GM21737 (cell line): ENCODE data around the gene STARD10.

Experiments used
- ATAC-seq: cut with Tn5 transposase; IDR thresholded peaks from one replicate; pipeline ENCODE4 v1.9.1; 2021; ENCODE audit warnings: mild to moderate bottlenecking, moderate library complexity; ENCODE audit not compliant: unreplicated experiment

The STARD10 gene

GRCh38 chr11:72750086-72750485 lies 43.8 kb downstream of the STARD10 start:
- no peak for ATAC-seq

- no peak for ATAC-seq
Measured at GRCh38 chr11:72747289-72747855, 46.5 kb downstream of the STARD10 start.

GRCh38 chr11:72746821-72747220 lies 47.0 kb downstream of the STARD10 start:
- no peak for ATAC-seq

GRCh38 chr11:72745925-72746550 lies 47.8 kb downstream of the STARD10 start:
- no peak for ATAC-seq

GRCh38 chr11:72745511-72745910 lies 48.3 kb downstream of the STARD10 start:
- no peak for ATAC-seq

GRCh38 chr11:72744474-72744873 lies 49.4 kb downstream of the STARD10 start:
- no peak for ATAC-seq

- no peak for ATAC-seq
Measured at GRCh38 chr11:72743321-72744221, 50.3 kb downstream of the STARD10 start.

- ATAC-seq: no peak
Measured at GRCh38 chr11:72742513-72743320, 51.1 kb downstream of the STARD10 start.

GRCh38 chr11:72741849-72742512 lies 51.9 kb downstream of the STARD10 start:
- no peak for ATAC-seq

GRCh38 chr11:72741429-72741833 lies 52.4 kb downstream of the STARD10 start:
- no peak for ATAC-seq

GRCh38 chr11:72740562-72741428 lies 53.1 kb downstream of the STARD10 start:
- no peak for ATAC-seq

- no peak for ATAC-seq
Measured at GRCh38 chr11:72740060-72740424, 53.8 kb downstream of the STARD10 start.

- no peak for ATAC-seq
Measured at GRCh38 chr11:72739240-72740059, 54.4 kb downstream of the STARD10 start.

- ATAC-seq: peak; percentile 32
Measured at GRCh38 chr11:72738199-72739141, 55.4 kb downstream of the STARD10 start.

GRCh38 chr11:72737336-72737735 lies 56.5 kb downstream of the STARD10 start:
- ATAC-seq: no peak

- ATAC-seq: no peak
Measured at GRCh38 chr11:72736452-72737069, 57.3 kb downstream of the STARD10 start.

- ATAC-seq: no peak
Measured at GRCh38 chr11:72735495-72736027, 58.3 kb downstream of the STARD10 start.
